Neural cell (in vitro differentiated cells): ENCODE data around the gene STEAP1B.

Source experiments
- POLR2AphosphoS5 ChIP-seq: IDR thresholded peaks from 2 replicates; pipeline ENCODE4 v1.6.1; 2012
- TAF1 ChIP-seq: IDR thresholded peaks from 2 replicates; pipeline ENCODE4 v1.6.1; 2012; ENCODE audit warnings: low read depth
- TF ChIP-seq, protein P1 (sequence below): fragments of 450-650 bp; IDR thresholded peaks from 2 replicates; pipeline ENCODE4 v1.5.1; 2014; ENCODE audit warnings: antibody characterized with exemption, mild to moderate bottlenecking, moderate library complexity; ENCODE audit not compliant: poor library complexity, severe bottlenecking
- TF ChIP-seq, protein P2 (sequence below): IDR thresholded peaks from 2 replicates; pipeline ENCODE4 v1.6.1; 2012; ENCODE audit warnings: borderline replicate concordance

DNA sequence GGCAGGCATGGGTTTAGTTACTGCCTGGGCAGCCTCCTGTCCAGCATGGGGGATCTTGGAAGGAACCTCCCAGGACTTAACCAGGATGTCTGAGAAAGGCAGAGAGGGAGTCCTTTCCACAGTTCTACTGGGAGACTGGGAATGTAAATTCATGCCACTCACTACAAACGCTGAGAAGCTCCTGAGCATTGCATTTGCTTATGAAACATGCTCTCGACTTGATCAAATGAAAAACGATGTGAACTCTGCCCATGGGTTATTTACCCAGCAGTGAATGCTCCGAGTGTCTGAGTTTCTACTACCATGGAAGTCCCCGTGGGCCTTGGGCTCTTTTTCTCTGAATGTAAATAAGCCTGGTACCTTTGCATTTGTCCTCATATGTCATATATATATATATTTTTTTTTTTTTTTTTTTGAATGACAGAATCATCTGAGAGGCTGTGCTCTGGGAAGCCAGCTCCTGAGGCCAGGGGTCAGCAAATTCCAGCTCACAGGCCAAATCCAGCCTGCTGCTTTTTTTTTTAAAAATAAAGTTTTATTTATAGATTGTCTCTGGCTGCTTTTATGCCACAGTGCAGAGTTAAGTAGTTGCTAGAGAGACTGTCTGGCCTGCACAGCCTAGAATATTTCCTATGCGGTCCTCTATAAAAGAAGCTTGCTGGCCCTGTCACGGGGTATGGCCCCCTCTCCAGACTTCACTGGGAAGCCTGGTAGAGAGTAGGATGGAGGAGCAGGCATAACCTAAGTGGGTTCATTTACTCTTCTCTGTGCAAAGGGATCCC lies 121.6 kb downstream of the STEAP1B start:
- TF ChIP-seq, protein P1, sequence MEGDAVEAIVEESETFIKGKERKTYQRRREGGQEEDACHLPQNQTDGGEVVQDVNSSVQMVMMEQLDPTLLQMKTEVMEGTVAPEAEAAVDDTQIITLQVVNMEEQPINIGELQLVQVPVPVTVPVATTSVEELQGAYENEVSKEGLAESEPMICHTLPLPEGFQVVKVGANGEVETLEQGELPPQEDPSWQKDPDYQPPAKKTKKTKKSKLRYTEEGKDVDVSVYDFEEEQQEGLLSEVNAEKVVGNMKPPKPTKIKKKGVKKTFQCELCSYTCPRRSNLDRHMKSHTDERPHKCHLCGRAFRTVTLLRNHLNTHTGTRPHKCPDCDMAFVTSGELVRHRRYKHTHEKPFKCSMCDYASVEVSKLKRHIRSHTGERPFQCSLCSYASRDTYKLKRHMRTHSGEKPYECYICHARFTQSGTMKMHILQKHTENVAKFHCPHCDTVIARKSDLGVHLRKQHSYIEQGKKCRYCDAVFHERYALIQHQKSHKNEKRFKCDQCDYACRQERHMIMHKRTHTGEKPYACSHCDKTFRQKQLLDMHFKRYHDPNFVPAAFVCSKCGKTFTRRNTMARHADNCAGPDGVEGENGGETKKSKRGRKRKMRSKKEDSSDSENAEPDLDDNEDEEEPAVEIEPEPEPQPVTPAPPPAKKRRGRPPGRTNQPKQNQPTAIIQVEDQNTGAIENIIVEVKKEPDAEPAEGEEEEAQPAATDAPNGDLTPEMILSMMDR, result no peak
- TF ChIP-seq, protein P2, sequence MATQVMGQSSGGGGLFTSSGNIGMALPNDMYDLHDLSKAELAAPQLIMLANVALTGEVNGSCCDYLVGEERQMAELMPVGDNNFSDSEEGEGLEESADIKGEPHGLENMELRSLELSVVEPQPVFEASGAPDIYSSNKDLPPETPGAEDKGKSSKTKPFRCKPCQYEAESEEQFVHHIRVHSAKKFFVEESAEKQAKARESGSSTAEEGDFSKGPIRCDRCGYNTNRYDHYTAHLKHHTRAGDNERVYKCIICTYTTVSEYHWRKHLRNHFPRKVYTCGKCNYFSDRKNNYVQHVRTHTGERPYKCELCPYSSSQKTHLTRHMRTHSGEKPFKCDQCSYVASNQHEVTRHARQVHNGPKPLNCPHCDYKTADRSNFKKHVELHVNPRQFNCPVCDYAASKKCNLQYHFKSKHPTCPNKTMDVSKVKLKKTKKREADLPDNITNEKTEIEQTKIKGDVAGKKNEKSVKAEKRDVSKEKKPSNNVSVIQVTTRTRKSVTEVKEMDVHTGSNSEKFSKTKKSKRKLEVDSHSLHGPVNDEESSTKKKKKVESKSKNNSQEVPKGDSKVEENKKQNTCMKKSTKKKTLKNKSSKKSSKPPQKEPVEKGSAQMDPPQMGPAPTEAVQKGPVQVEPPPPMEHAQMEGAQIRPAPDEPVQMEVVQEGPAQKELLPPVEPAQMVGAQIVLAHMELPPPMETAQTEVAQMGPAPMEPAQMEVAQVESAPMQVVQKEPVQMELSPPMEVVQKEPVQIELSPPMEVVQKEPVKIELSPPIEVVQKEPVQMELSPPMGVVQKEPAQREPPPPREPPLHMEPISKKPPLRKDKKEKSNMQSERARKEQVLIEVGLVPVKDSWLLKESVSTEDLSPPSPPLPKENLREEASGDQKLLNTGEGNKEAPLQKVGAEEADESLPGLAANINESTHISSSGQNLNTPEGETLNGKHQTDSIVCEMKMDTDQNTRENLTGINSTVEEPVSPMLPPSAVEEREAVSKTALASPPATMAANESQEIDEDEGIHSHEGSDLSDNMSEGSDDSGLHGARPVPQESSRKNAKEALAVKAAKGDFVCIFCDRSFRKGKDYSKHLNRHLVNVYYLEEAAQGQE, result no peak
- TF ChIP-seq POLR2AphosphoS5 (no peak), TAF1 (no peak)
